Brain microvascular endothelial cell (primary cell): ENCODE results near the gene SORT1.

Experiments
- DNase-seq: peaks from one replicate; pipeline ENCODE4 v3.0.0-alpha.2; 2020
- H3K27ac ChIP-seq: fragments of 250-450 bp; sonication (Bioruptor Pico); 2 replicates; pipeline ENCODE4 v1.5.1; 2020; ENCODE audit warnings: mild to moderate bottlenecking, moderate library complexity
- H3K27me3 ChIP-seq: fragments of 250-450 bp; sonication (Bioruptor Pico); replicated peaks from 2 replicates; pipeline ENCODE4 v1.5.1; 2020; ENCODE audit warnings: mild to moderate bottlenecking
- H3K36me3 ChIP-seq: fragments of 250-450 bp; sonication (Bioruptor Pico); replicated peaks from 2 replicates; pipeline ENCODE4 v1.5.1; 2020; ENCODE audit warnings: mild to moderate bottlenecking
- H3K4me3 ChIP-seq: 2 replicates; pipeline ENCODE4 v1.5.1; 2011; ENCODE audit warnings: low read depth, mild to moderate bottlenecking, control low read depth, low read length, moderate library complexity
- in situ Hi-C: cut with HindIII; loops from 2 replicates; pipeline ENCODE4 v1.10.0; 2017; ENCODE audit warnings: low sequenced_read_pairs, low pct_ligation_motif_present
- TF ChIP-seq, protein P1 (sequence below): IDR thresholded peaks from 2 replicates; pipeline ENCODE4 v1.5.1; 2011; ENCODE audit warnings: low read depth, mild to moderate bottlenecking, moderate library complexity, low read length, control low read depth, inconsistent platforms; ENCODE audit errors: missing control alignments

Gene SORT1

DNA sequence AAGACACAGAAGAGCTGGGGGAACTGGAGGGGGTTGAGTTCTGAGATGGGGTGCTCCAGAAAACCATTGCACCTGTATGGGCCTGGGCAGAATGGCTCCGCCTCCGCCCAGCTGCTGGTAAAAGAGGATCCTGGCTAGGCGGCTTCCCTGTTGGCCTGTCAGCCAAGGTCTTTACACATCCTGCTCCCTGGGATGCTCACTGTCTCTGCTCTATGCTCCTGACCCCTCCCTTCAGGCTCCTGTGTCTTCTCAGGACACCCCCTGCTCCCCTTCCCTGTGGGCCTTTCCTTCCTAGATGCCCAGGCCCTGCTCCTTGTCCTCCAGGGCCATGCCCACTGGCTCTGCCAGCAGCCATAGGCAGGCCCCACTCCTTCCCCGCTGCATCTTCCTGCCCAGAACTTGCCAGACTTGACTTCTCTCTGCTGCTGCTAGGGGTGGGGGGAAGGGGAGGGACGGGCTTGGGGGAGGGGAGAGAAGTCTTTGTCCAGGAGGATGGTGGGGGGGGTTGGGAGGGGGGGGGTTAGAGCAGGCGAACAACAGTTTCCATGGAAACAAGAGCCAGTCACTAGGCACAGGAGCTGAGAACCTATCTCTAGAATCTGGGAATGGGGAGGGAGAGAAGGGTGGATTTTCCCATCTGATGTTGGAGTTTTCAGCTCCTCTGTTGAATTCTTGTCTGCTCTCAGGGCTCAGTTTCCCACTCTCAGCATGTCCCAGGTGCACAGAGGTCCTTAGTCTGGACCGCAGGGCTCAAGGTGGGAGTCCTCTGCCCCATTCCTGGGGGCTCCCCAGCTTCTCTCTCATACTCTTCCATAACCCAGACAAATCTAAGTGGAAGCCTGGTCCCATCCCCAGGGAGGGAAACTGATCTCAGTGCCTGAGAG, 137.8 kb downstream of the SORT1 start:
- Histone ChIP-seq H3K36me3 (no peaks in the 10 kb centered on the region), H3K4me3 (no peak overlapping the region), H3K27me3 (no peaks in the 10 kb centered on the region), H3K27ac (no peak overlapping the region)
- TF ChIP-seq, protein P1, sequence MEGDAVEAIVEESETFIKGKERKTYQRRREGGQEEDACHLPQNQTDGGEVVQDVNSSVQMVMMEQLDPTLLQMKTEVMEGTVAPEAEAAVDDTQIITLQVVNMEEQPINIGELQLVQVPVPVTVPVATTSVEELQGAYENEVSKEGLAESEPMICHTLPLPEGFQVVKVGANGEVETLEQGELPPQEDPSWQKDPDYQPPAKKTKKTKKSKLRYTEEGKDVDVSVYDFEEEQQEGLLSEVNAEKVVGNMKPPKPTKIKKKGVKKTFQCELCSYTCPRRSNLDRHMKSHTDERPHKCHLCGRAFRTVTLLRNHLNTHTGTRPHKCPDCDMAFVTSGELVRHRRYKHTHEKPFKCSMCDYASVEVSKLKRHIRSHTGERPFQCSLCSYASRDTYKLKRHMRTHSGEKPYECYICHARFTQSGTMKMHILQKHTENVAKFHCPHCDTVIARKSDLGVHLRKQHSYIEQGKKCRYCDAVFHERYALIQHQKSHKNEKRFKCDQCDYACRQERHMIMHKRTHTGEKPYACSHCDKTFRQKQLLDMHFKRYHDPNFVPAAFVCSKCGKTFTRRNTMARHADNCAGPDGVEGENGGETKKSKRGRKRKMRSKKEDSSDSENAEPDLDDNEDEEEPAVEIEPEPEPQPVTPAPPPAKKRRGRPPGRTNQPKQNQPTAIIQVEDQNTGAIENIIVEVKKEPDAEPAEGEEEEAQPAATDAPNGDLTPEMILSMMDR, result no peak
- no peak for DNase-seq
- in situ Hi-C loops, result no loop called here
